ENCODE data around the gene BTRC.
A peak's percentile ranks its signal among the peaks of the same experiment; 100 is the strongest.
"Not testable (repeated sequence)": the region's sequence is repeated elsewhere in the genome, so short reads cannot be mapped to it uniquely, and the experiment has no call there.

The BTRC gene

GRCh38 chr10:101353692-101354327, at the start of gene BTRC:
Gene BTRC, plus strand, starts transcription at chr10:101354165. Its CDS starts 16 bp downstream, at chr10:101354181.
- DNase-seq, result peak; percentile 98

- no peak for DNase-seq
Measured at GRCh38 chr10:101304316-101304715, 49.6 kb upstream of the BTRC start.

- no peak for DNase-seq
Measured at GRCh38 chr10:101305320-101306241, 48.4 kb upstream of the BTRC start.

GRCh38 chr10:101308051-101308450, 45.9 kb upstream of the BTRC start:
- no peak for DNase-seq

GRCh38 chr10:101310529-101311184, 43.3 kb upstream of the BTRC start:
- no peak for DNase-seq

GRCh38 chr10:101311185-101312066, 42.5 kb upstream of the BTRC start:
- DNase-seq, result no peak

GRCh38 chr10:101319241-101319915, 34.6 kb upstream of the BTRC start:
- DNase-seq, result no peak

- no peak for DNase-seq
Measured at GRCh38 chr10:101321073-101321472, 32.9 kb upstream of the BTRC start.

- DNase-seq, result no peak
Measured at GRCh38 chr10:101322266-101323108, 31.5 kb upstream of the BTRC start.

GRCh38 chr10:101323495-101323894, 30.5 kb upstream of the BTRC start:
- no peak for DNase-seq

- DNase-seq, result not testable (repeated sequence)
Measured at GRCh38 chr10:101327454-101327853, 26.5 kb upstream of the BTRC start.

GRCh38 chr10:101329341-101330032, 24.5 kb upstream of the BTRC start:
- no peak for DNase-seq

GRCh38 chr10:101330231-101330630, 23.7 kb upstream of the BTRC start:
- DNase-seq, result no peak

- DNase-seq, result no peak
Measured at GRCh38 chr10:101330631-101331225, 23.2 kb upstream of the BTRC start.

- no peak for DNase-seq
Measured at GRCh38 chr10:101331956-101332355, 22.0 kb upstream of the BTRC start.

GRCh38 chr10:101334259-101334658, 19.7 kb upstream of the BTRC start:
- not testable (repeated sequence) for DNase-seq

GRCh38 chr10:101336382-101336781, 17.6 kb upstream of the BTRC start:
- DNase-seq, result no peak

- no peak for DNase-seq
Measured at GRCh38 chr10:101337836-101338235, 16.1 kb upstream of the BTRC start.

GRCh38 chr10:101341438-101341837, 12.5 kb upstream of the BTRC start:
- no peak for DNase-seq

- DNase-seq, result no peak
Measured at GRCh38 chr10:101346177-101346576, 7.8 kb upstream of the BTRC start.
